DMS53 treated with DMSO at 0.1 percent for 48 hours (cell line): ENCODE data around the gene CELA1.
"Not testable (repeated sequence)": the region's sequence is repeated elsewhere in the genome, so short reads cannot be mapped to it uniquely, and the experiment has no call there.

Source experiments
- DNase-seq: peaks from one replicate; lab custom pipeline; 2025; ENCODE audit not compliant: unreplicated experiment; lab: John Stamatoyannopoulos, UW

The CELA1 gene

DNA sequence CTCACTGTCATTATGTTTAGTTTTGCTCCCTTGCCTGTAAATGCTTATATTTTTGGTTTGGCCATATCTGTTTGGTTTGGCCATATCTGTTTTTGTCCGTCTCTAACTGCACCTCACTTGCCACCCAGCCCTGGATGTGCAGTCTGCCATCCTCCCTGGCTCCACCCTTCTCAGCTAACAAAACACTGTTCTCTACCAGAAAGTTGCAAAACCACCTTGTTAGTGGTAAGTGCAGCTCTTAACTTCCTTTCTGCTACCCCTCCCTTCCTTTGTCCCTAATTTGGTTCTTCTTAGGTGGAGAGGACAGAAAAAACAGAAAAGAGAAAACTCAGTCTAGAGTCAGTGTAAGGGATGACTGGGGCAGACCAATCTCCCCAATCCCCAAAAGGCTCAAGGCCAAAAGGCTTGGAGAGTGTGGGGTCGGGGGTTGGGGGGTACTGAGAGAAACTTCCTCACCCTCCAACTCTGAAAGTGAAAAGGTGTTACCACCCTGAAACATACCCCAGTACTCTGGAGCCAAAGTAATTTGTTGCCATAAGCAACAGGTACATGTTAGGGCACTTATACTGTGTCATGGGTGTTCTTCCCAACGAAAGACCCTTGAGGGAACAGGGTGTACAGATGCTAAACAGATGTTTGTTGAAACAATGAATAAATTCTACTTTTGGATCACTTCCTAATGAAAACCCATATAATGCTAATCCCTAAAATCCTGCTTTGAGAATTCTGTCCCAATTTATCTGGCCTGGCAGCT is 27.5 kb downstream of the CELA1 start:
- no peak for DNase-seq

DNA sequence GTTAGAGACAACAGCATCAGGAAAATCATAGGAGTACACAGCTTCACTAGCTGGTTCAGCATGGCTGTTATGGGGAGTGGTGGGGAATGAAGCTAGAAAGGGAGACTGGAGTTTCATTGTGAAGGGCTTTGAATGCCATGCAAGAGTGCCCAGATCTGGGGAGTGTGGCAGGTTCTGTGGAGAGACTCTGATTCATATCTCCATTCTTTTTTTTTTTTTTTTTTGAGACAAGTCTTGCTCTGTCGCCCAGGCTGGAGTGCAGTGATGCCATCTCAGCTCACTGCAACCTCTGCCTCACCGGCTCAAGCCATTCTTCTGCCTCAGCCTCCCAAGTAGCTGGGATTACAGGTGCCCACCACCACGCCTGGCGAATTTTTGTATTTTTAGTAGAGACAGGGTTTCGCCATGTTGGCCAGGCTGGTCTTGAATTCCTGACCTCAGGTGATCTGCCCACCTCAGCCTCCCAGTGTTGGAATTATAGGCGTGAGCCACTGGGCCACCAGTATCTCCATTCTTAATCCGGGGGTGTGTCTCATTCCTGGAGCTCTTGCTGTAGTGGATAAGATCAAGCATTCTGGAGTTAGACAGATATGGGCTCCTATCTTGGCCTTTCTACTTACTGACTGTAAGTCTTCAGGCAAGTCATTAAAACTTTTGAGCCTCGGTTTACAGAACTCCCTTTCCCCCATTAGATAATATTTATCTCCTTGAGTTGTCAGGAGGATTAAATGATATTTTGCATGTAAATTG is 28.2 kb downstream of the CELA1 start:
- DNase-seq = not testable (repeated sequence)

- DNase-seq = no peak
These were observed 35.1 kb downstream of the CELA1 start for GRCh38 chr12:51311389-51311788.

DNA sequence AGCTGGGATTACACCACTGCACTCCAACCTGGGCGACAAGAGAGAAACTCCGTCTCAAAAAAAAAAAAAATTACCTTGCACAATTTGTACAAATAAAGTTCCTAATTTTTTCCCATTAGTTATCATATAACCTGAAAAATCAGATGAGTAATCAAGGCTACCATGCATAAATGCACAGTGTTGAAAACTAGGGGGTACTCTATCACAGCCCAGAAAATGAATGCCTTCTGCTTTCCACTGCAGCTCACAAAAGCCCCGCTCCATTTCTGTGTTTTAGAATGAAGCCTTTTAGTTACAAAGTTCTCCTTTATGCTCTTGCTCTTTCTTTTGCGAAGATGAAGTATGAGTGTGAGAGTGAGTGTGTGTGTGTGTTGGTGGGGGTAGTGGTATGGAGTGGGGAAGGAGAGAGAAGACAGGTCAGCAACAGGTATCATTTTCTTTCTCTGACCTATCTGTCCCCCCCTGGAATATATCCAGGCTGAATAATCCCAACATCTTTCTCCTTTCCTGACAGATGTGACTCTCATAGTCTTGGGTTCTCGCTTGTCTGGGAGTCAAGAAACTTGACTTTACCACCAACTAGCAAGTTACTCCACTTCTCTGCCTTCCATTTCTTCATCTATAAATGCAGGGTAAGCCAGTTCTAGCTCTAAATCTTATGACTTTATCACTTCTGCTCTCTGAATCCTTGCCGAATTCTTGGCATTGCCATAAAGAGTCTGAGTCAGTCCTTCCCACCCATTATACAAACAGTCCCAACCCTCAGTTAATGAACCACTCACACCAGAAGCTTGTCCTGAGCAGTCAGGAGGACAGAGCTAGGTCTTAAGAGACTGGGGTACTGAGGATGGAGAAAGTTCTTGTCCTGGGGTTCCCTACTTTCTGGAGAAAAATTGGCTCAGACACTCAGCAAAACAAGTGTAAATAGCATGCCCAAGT is 38.6 kb downstream of the CELA1 start:
- no peak for DNase-seq

DNA sequence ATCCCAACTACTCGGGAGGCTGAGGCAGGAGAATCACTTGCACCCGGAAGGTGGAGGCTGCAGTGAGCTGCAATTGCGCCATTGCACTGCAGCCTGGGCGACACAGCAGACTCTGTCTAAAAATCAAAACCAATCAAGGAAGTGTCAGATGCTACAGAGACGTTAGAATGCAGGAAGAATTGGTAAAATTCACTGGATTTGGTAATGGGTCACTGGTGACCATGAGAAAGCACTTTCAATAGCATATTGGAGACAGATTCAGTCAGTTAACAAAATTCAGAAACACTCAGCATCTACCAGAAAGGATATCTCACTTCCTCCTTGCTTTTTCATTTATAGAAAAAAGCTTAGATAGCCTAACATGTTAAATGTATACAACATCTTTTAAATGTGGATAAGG is 40.0 kb downstream of the CELA1 start:
- DNase-seq = no peak

GRCh38 chr12:51300768-51301167 is 45.7 kb downstream of the CELA1 start:
- not testable (repeated sequence) for DNase-seq

- DNase-seq = no peak
These were observed 50.8 kb downstream of the CELA1 start for GRCh38 chr12:51295651-51296050.

- not testable (repeated sequence) for DNase-seq
These were observed 52.4 kb downstream of the CELA1 start for GRCh38 chr12:51294097-51294496.

GRCh38 chr12:51293696-51294095 is 52.8 kb downstream of the CELA1 start:
- no peak for DNase-seq

DNA sequence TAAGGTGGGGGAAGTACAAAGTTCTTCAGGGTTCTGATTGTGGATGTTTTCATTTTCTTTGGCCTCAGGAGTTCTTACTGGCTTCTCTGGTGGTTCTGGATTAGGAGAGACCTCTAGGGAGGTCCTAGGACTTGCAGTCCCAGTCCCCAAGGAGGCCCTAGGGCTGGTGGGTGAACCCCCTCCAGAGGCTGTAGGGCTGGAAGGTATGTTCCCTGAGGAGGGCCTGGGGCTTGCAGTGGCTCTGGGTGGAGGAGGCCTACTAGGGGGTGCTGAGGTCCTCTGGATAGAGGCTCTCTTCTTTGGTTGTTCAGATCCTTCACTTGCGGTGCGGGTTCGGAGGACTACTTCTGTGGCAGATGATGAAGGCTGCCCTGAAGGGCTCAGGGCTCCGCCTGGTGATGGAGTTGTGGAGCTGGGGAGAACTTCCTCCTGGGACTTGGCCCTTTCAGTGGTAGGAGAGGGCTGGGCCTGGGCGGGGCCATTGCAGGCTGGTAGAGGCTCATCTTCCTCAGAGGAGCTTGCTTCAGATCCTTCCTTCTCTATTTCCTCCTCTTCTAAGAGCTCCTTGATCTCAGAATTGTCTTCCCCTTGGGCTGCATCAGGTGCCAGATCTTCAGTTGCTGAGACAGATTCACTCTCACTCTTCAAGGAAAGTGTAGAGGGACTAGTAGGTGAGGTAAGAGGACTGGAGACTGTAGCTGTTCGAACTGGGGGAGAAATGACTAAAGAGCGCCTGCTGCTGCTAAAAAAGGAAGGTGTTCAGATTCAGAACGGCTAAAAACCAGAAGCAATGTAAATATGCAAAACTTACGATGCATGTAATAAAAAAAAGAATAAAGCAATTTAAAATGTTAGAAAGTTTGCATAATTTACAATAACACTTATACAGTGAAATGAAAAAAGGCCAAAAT is 54.6 kb downstream of the CELA1 start:
- not testable (repeated sequence) for DNase-seq

GRCh38 chr12:51285843-51286242 is 60.6 kb downstream of the CELA1 start:
- no peak for DNase-seq

GRCh38 chr12:51281202-51281924 is 65.1 kb downstream of the CELA1 start:
- DNase-seq = no peak
